Sciatic nerve (tissue), 2 donors: ENCODE results near the gene NOL12. TPM values are rescaled to one million over a fixed set of nuclear protein-coding genes. Genes with fewer than 3 reads are reported as not detected.
"Not testable (repeated sequence)": the region's sequence is repeated elsewhere in the genome, so short reads cannot be mapped to it uniquely, and the experiment has no call there.

Experiments used
- ATAC-seq: fragments of 200-7000 bp; cut with Tn5 transposase; one replicate; pipeline ENCODE4 v1.9.1; 2020; ENCODE audit warnings: mild to moderate bottlenecking, moderate library complexity
- DNase-seq: peaks from one replicate; pipeline ENCODE4 v3.0.0-alpha.2; 2020; ENCODE audit warnings: low spot score
- intact Hi-C: fragments of 100-400 bp; cut with DNase I; formaldehyde crosslinking; loops from one replicate; pipeline ENCODE4 v1.14.2; 2022
- total RNA-seq: library from RNA; stranded (reverse); fragmentation: NEBNext Ultra II Directional; extraction: Animal tissue kit (Norgen Biotek cat#: 25700); gene quantifications from one replicate; pipeline ENCODE4 v1.2.1, GENCODE V29; 2021
- donor health status: DM: no; HTN: no; CAD: no.
- donor health status: DM: no; HTN: no; CAD: no.

NOL12 gene
- total RNA-seq, 1 donor from 2014 or later: 21.2 TPM

GRCh38 chr22:37675930-37676735 lies 10.0 kb upstream of the NOL12 start:
- DNase-seq (peak; percentile 82), ATAC-seq (peak; percentile 7)
- intact Hi-C loops: no loop called here

- DNase-seq: peak; percentile 90
- intact Hi-C loops: no loop called here
- ATAC-seq: peak; percentile 40
Observed at GRCh38 chr22:37676736-37677492, 9.2 kb upstream of the NOL12 start.

- DNase-seq (no peak), ATAC-seq (no peak)
- intact Hi-C loops: no loop called here
Observed at GRCh38 chr22:37677493-37677974, 8.6 kb upstream of the NOL12 start.

GRCh38 chr22:37678372-37678771 lies 7.8 kb upstream of the NOL12 start:
- no peak for DNase-seq
- intact Hi-C loops: no loop called here
- ATAC-seq: no peak

GRCh38 chr22:37679670-37680069 lies 6.5 kb upstream of the NOL12 start:
- no peak for DNase-seq
- intact Hi-C loops: no loop called here
- ATAC-seq: no peak

GRCh38 chr22:37680191-37680851 lies 5.8 kb upstream of the NOL12 start:
- ATAC-seq: no peak
- intact Hi-C loops: no loop called here
- no peak for DNase-seq

GRCh38 chr22:37681001-37681424 lies 5.1 kb upstream of the NOL12 start:
- no peak for ATAC-seq
- intact Hi-C loops: no loop called here
- DNase-seq: no peak

GRCh38 chr22:37681556-37682049 lies 4.5 kb upstream of the NOL12 start:
- ATAC-seq (peak; percentile 50), DNase-seq (peak; percentile 83)
- intact Hi-C loops: no loop called here

GRCh38 chr22:37684803-37685615 lies 1.1 kb upstream of the NOL12 start:
- no peak for DNase-seq
- intact Hi-C loops: no loop called here
- ATAC-seq: no peak

GRCh38 chr22:37690407-37690806 lies 4.3 kb downstream of the NOL12 start:
- intact Hi-C loops: no loop called here
- DNase-seq: no peak
- ATAC-seq: no peak

GRCh38 chr22:37690901-37691504 lies 4.9 kb downstream of the NOL12 start:
- DNase-seq (no peak), ATAC-seq (no peak)
- intact Hi-C loops: no loop called here

GRCh38 chr22:37692627-37693285 lies 6.6 kb downstream of the NOL12 start:
- no peak for DNase-seq

GRCh38 chr22:37694131-37694530 lies 8.0 kb downstream of the NOL12 start:
- ATAC-seq, DNase-seq, intact Hi-C loops: not testable (repeated sequence)

More at GRCh38 chr22:37692627-37693285, 6.6 kb downstream of the NOL12 start:
- ATAC-seq: no peak
- intact Hi-C loops: no loop called here

- DNase-seq, intact Hi-C loops: not testable (repeated sequence)
- peak; percentile 3 for ATAC-seq
Observed at GRCh38 chr22:37696260-37696656, 10.1 kb downstream of the NOL12 start.

GRCh38 chr22:37696657-37697537 lies 10.8 kb downstream of the NOL12 start, which contains the start of gene TRIOBP:
TSS of gene TRIOBP (plus strand) at chr22:37697048. CDS start at chr22:37701366, 4,318 bp downstream.
- ATAC-seq (peak; percentile 95), DNase-seq (peak; percentile 93)
- intact Hi-C loops: no loop called here

GRCh38 chr22:37697538-37697835 lies 11.3 kb downstream of the NOL12 start:
- no peak for DNase-seq

More at GRCh38 chr22:37697538-37697835, 11.3 kb downstream of the NOL12 start:
- intact Hi-C loops: no loop called here
- no peak for ATAC-seq
